HFFc6 (cell line): ENCODE measurements around the gene NAV1. TPM values are rescaled to one million over a fixed set of nuclear protein-coding genes. Genes with fewer than 3 reads are reported as not detected.
A peak's percentile ranks its signal among the peaks of the same experiment; 100 is the strongest.

Experiments
- DNase-seq: peaks from one replicate; pipeline ENCODE4 v3.0.0-alpha.2; 2018
- H3K27ac Mint-ChIP-seq: 2 replicates; pipeline ENCODE4 v1.8.0; 2020; ENCODE audit warnings: mild to moderate bottlenecking, mixed read lengths
- H3K27me3 Mint-ChIP-seq: 2 replicates; pipeline ENCODE4 v1.8.0; 2021; ENCODE audit warnings: mild to moderate bottlenecking, moderate library complexity, mixed read lengths; ENCODE audit not compliant: insufficient read depth
- H3K36me3 Mint-ChIP-seq: 2 replicates; pipeline ENCODE4 v1.8.0; 2021; ENCODE audit warnings: low read depth, mixed read lengths
- H3K4me1 Mint-ChIP-seq: 2 replicates; pipeline ENCODE4 v1.8.0; 2020; ENCODE audit warnings: low read depth, mixed read lengths
- H3K4me3 Mint-ChIP-seq: 2 replicates; pipeline ENCODE4 v1.8.0; 2020; ENCODE audit warnings: mild to moderate bottlenecking, moderate library complexity, mixed read lengths
- H3K9me3 Mint-ChIP-seq: 2 replicates; pipeline ENCODE4 v1.8.0; 2020; ENCODE audit warnings: mild to moderate bottlenecking, mixed read lengths
- CTCF ChIP-seq: fragments of 200-600 bp; sonication (generic); IDR thresholded peaks from 2 replicates; pipeline ENCODE4 v1.5.0; 2021; ENCODE audit warnings: antibody characterized with exemption, mild to moderate bottlenecking
- total RNA-seq, 6 experiments: library from RNA; stranded (reverse); fragmentation: NEBNext Ultra II Directional; extraction: Animal tissue kit (Norgen Biotek cat#: 25700); gene quantifications; 2 replicates in 1 of 6; 3 replicates in 5 of 6; pipeline ENCODE4 v1.2.3, GENCODE V29; 2021

NAV1 gene
- total RNA-seq, 6 experiments from 2014 or later = 72.9 to 88.0 (median 78.4) TPM

DNA sequence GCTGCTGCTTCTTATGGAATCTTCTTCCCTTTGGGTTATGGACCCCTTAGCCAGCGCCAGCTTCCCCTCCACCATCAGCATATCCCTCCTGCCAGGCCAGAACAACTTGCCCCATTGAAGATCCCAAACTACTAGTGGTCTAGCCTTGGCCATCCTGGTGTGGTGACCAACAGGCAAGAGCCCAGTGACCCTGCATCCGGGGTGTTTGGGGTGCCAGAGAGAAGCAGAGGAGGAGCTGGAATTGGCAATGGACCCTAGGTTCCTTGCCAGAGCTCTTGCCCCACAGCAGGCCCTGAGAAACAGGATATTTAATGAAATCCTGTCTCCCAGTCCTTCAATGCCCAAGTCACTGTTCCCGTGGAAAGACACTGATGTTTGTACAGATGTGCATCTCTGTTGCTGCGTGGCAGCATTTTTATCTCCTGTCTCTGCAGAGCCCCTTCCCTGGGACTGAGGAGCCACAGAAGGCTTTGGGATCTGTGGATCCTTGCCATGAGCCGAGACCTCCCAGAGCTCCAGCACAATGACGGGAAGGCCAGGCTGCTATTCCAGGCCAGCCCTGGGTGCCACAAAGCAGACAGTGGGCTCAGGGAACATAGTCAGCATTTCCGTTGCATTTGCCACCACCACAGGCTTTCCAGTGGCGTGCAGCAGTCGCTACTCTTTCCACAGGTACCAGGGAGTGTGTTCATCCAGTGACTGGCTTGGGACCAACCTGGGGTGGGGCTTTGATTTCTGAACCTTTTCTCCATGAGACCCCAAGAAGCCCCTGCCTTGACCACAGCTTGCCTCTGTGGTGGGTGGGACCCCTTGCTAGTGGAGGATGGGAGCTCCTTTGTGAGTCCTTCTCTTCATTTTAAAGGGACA lies 21.6 kb downstream of the NAV1 start:
- peaks cover 90% of the 10 kb centered on the region for H3K4me1 Mint-ChIP-seq
- TF ChIP-seq CTCF = no peak
- peaks cover 5% of the 10 kb centered on the region for H3K36me3 Mint-ChIP-seq
- no peaks in the 10 kb centered on the region for H3K9me3 Mint-ChIP-seq
- no peaks in the 10 kb centered on the region; the same call in 1 of the 2 replicates for H3K27me3 Mint-ChIP-seq
- no peak overlapping the region; the same call in 1 of the 2 replicates for H3K4me3 Mint-ChIP-seq
- DNase-seq = no peak
- H3K27ac Mint-ChIP-seq = peak overlapping the region; percentile 95

- peak overlapping the region; percentile 78 for H3K4me3 Mint-ChIP-seq
- peak overlapping the region; percentile 95 for H3K27ac Mint-ChIP-seq
- H3K27me3 Mint-ChIP-seq = no peaks in the 10 kb centered on the region; the same call in 1 of the 2 replicates
- no peaks in the 10 kb centered on the region for H3K9me3 Mint-ChIP-seq
- peaks cover 5% of the 10 kb centered on the region for H3K36me3 Mint-ChIP-seq
- H3K4me1 Mint-ChIP-seq = peaks cover 91% of the 10 kb centered on the region
- no peak for DNase-seq
- no peak for TF ChIP-seq CTCF
These were observed 22.3 kb downstream of the NAV1 start for GRCh38 chr1:201561195-201561564.

GRCh38 chr1:201561601-201562000 lies 22.7 kb downstream of the NAV1 start:
- Mint-ChIP-seq H3K27ac (peak overlapping the region; percentile 95), H3K9me3 (no peaks in the 10 kb centered on the region), H3K36me3 (peaks cover 5% of the 10 kb centered on the region), H3K27me3 (no peaks in the 10 kb centered on the region; the same call in 1 of the 2 replicates), H3K4me3 (peak overlapping the region; percentile 78), H3K4me1 (peaks cover 91% of the 10 kb centered on the region)
- DNase-seq = no peak
- TF ChIP-seq CTCF = no peak

GRCh38 chr1:201562257-201562656 lies 23.3 kb downstream of the NAV1 start:
- DNase-seq = peak; percentile 80
- Mint-ChIP-seq H3K36me3 (peaks cover 5% of the 10 kb centered on the region), H3K9me3 (no peaks in the 10 kb centered on the region), H3K4me1 (peaks cover 87% of the 10 kb centered on the region), H3K27me3 (no peaks in the 10 kb centered on the region; the same call in 1 of the 2 replicates), H3K4me3 (peak overlapping the region; percentile 78), H3K27ac (peak overlapping the region; percentile 95)
- no peak for TF ChIP-seq CTCF

GRCh38 chr1:201562659-201563405 lies 23.9 kb downstream of the NAV1 start:
- peak; percentile 91 for DNase-seq
- H3K4me3 Mint-ChIP-seq = peak overlapping the region; percentile 78
- H3K27me3 Mint-ChIP-seq = no peaks in the 10 kb centered on the region; the same call in 1 of the 2 replicates
- H3K4me1 Mint-ChIP-seq = peaks cover 81% of the 10 kb centered on the region
- TF ChIP-seq CTCF = no peak
- no peaks in the 10 kb centered on the region for H3K9me3 Mint-ChIP-seq
- H3K36me3 Mint-ChIP-seq = peaks cover 5% of the 10 kb centered on the region
- H3K27ac Mint-ChIP-seq = peak overlapping the region; percentile 95
